ENCODE data around the gene AEBP2. TPM values are rescaled to one million over a fixed set of nuclear protein-coding genes. Genes with fewer than 3 reads are reported as not detected.

The AEBP2 gene
- total and polyA plus RNA-seq, 2 of the 8 experiments (the other 6 are each of a cell fraction or from before 2014, with no cell fraction given), result 13.6 to 61.4 TPM

DNA sequence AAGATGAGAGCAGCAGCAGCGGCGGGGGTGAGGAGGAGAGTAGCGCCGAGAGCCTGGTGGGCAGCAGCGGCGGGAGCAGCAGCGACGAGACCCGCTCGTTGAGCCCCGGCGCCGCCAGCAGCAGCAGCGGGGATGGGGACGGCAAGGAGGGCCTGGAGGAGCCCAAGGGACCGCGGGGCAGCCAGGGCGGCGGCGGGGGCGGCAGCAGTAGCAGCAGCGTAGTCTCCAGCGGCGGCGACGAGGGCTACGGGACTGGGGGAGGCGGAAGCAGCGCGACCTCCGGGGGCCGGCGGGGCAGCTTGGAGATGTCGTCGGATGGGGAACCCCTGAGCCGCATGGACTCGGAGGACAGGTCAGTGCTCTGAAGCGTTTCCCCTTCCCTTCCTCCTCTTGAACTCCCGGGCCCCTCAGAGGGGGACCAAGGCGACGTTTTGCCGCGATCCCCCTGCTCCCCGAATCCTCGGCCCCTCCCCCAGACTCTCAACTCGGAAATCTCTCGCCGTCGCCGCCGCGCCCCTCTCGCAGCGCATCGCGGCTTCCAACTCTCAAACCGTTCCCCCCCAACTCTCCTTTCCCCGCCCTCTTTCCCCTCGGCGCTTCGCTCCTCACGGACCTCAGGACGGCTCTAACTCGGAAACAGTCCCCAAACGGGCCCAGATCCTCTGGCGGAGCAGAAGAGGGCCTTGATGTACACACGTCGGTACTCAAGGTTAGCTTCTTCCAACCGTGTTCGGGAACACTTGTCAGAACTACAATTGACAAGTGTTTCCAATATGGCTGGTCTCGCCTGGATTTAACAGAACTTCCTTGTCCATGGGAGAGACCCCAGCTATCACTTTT lies 947 bp downstream of the AEBP2 start (continued):
- TF ChIP-seq, protein P1, sequence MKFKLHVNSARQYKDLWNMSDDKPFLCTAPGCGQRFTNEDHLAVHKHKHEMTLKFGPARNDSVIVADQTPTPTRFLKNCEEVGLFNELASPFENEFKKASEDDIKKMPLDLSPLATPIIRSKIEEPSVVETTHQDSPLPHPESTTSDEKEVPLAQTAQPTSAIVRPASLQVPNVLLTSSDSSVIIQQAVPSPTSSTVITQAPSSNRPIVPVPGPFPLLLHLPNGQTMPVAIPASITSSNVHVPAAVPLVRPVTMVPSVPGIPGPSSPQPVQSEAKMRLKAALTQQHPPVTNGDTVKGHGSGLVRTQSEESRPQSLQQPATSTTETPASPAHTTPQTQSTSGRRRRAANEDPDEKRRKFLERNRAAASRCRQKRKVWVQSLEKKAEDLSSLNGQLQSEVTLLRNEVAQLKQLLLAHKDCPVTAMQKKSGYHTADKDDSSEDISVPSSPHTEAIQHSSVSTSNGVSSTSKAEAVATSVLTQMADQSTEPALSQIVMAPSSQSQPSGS (IDR thresholded peaks at IDR 0.05; ENCODE audit: low read length), result no peak
- TF ChIP-seq POLR2A (IDR thresholded peaks at IDR 0.05; ENCODE audit: control extremely low read depth in 1 of 2, low read depth in 2 of 2, low read length in 2 of 2) (peak; percentile 51 to 66; a peak in 2 of 3 replicates), GABPA (IDR thresholded peaks at IDR 0.05; ENCODE audit: borderline replicate concordance, insufficient read depth, low read length) (no peak), SP4 (IDR thresholded peaks at IDR 0.05; ENCODE audit: low read length) (0 out of 2 replicates have a peak, but pooled peaks have one; percentile 16), KDM4A (IDR thresholded peaks at IDR 0.05; ENCODE audit: low read depth, low read length, severe bottlenecking) (peak; percentile 27), POLR2AphosphoS5 (IDR thresholded peaks at IDR 0.05; ENCODE audit: low read depth, low read length) (peak; percentile 50; the same call in 1 of the 2 replicates), JUN (IDR thresholded peaks at IDR 0.05; ENCODE audit: low read depth, low read length) (no peak), KDM5A (IDR thresholded peaks at IDR 0.05; ENCODE audit: low read length) (0 out of 2 replicates have a peak, but pooled peaks have one; percentile 26)

Measured in H1 (cell line).